Measurements from ENCODE around the gene GSG1L.
A peak's percentile ranks its signal among the peaks of the same experiment; 100 is the strongest.

GSG1L gene

GRCh38 chr16:27976990-27977389 is 86.5 kb downstream of the GSG1L start:
- Histone ChIP-seq H3K4me3 (no peak overlapping the region), H3K9ac (no peak overlapping the region)

GRCh38 chr16:27974896-27975540 is 88.5 kb downstream of the GSG1L start:
- no peaks in the 10 kb centered on the region for H3K36me3 ChIP-seq
- no peak for TF ChIP-seq Cebpa-rat (IDR thresholded peaks at IDR 0.05)
- no peaks in the 10 kb centered on the region for H3K4me1 ChIP-seq
- no peaks in the 10 kb centered on the region for H3K27me3 ChIP-seq
- no peak overlapping the region for H3K4me2 ChIP-seq
- H3K27ac ChIP-seq = no peak overlapping the region
- H3K4me3 ChIP-seq = no peak overlapping the region
- peaks cover 0 to 18% (median 11%) of the 10 kb centered on the region in 11 experiments; a peak in 14 of 22 replicates for H3K9me3 ChIP-seq (replicated peaks in 1 of 11)
- H3K9ac ChIP-seq = no peak overlapping the region
- H4K20me1 ChIP-seq = no peaks in the 10 kb centered on the region

More at GRCh38 chr16:27976990-27977389, 86.5 kb downstream of the GSG1L start:
- TF ChIP-seq Cebpa-rat (IDR thresholded peaks at IDR 0.05) = no peak
- Histone ChIP-seq H3K27me3 (no peaks in the 10 kb centered on the region), H3K4me1 (no peaks in the 10 kb centered on the region), H4K20me1 (no peaks in the 10 kb centered on the region), H3K27ac (no peak overlapping the region), H3K36me3 (no peaks in the 10 kb centered on the region), H3K4me2 (no peak overlapping the region), H3K9me3 (replicated peaks in 1 of 11) (peaks cover 0 to under 1% (median 0%) of the 10 kb centered on the region in 11 experiments; a peak in 1 of 22 replicates)

GRCh38 chr16:27973678-27974077 is 89.8 kb downstream of the GSG1L start:
- TF ChIP-seq Cebpa-rat (IDR thresholded peaks at IDR 0.05) = no peak
- H3K4me2 ChIP-seq = no peak overlapping the region
- H3K4me3 ChIP-seq = no peak overlapping the region

GRCh38 chr16:27972500-27972899 is 91.0 kb downstream of the GSG1L start:
- H3K27ac ChIP-seq = no peak overlapping the region
- no peak overlapping the region for H3K9ac ChIP-seq
- H3K4me3 ChIP-seq = no peak overlapping the region
- no peaks in the 10 kb centered on the region for H4K20me1 ChIP-seq
- H3K4me1 ChIP-seq = no peaks in the 10 kb centered on the region
- peaks cover 0 to 21% (median 14%) of the 10 kb centered on the region in 11 experiments; a peak in 14 of 22 replicates for H3K9me3 ChIP-seq (replicated peaks in 1 of 11)
- H3K4me2 ChIP-seq = no peak overlapping the region
- no peaks in the 10 kb centered on the region for H3K27me3 ChIP-seq
- no peak for TF ChIP-seq Cebpa-rat (IDR thresholded peaks at IDR 0.05)
- H3K36me3 ChIP-seq = no peaks in the 10 kb centered on the region

More at GRCh38 chr16:27973678-27974077, 89.8 kb downstream of the GSG1L start:
- Histone ChIP-seq H3K27ac (no peak overlapping the region), H3K9ac (no peak overlapping the region), H3K27me3 (no peaks in the 10 kb centered on the region), H4K20me1 (no peaks in the 10 kb centered on the region), H3K36me3 (no peaks in the 10 kb centered on the region), H3K9me3 (replicated peaks in 1 of 11) (peaks cover 0 to 21% (median 14%) of the 10 kb centered on the region in 11 experiments; a peak in 14 of 22 replicates), H3K4me1 (no peaks in the 10 kb centered on the region)

- peak in 2 of 11 experiments; percentile 52 to 72; a peak in 3 of 22 replicates for TF ChIP-seq Cebpa-rat (IDR thresholded peaks at IDR 0.05)
- Histone ChIP-seq H3K4me2 (peak overlapping the region in 1 of 11 experiments; percentile 25; a peak in 1 of 22 replicates), H3K36me3 (no peaks in the 10 kb centered on the region), H3K27me3 (no peaks in the 10 kb centered on the region), H3K27ac (no peak overlapping the region), H4K20me1 (no peaks in the 10 kb centered on the region), H3K4me3 (no peak overlapping the region), H3K9me3 (replicated peaks in 1 of 11) (peaks cover 0 to 21% (median 14%) of the 10 kb centered on the region in 11 experiments; a peak in 14 of 22 replicates), H3K9ac (no peak overlapping the region), H3K4me1 (no peaks in the 10 kb centered on the region)
Observed at GRCh38 chr16:27969574-27969973, 93.9 kb downstream of the GSG1L start.

- Histone ChIP-seq H3K4me1 (no peaks in the 10 kb centered on the region), H3K36me3 (no peaks in the 10 kb centered on the region), H3K9me3 (replicated peaks in 1 of 11) (peaks cover 0 to 21% (median 14%) of the 10 kb centered on the region in 11 experiments; a peak in 14 of 22 replicates), H3K4me2 (no peak overlapping the region), H3K4me3 (no peak overlapping the region), H4K20me1 (no peaks in the 10 kb centered on the region), H3K9ac (no peak overlapping the region), H3K27me3 (no peaks in the 10 kb centered on the region), H3K27ac (no peak overlapping the region)
- TF ChIP-seq Cebpa-rat (IDR thresholded peaks at IDR 0.05) = no peak
Observed at GRCh38 chr16:27967169-27967568, 96.3 kb downstream of the GSG1L start.

- H3K9me3 ChIP-seq (replicated peaks in 1 of 11) = peaks cover 0 to 20% (median 13%) of the 10 kb centered on the region in 11 experiments; a peak in 14 of 22 replicates
- no peak for TF ChIP-seq Cebpa-rat (IDR thresholded peaks at IDR 0.05)
Observed at GRCh38 chr16:27966756-27967155, 96.8 kb downstream of the GSG1L start.

GRCh38 chr16:27965801-27966200 is 97.7 kb downstream of the GSG1L start:
- no peak overlapping the region for H3K9ac ChIP-seq
- H3K27ac ChIP-seq = no peak overlapping the region
- no peak for TF ChIP-seq Cebpa-rat (IDR thresholded peaks at IDR 0.05)
- H3K9me3 ChIP-seq (replicated peaks in 1 of 11) = peaks cover 0 to 13% (median 8%) of the 10 kb centered on the region in 11 experiments; a peak in 12 of 22 replicates
- no peaks in the 10 kb centered on the region for H4K20me1 ChIP-seq
- no peak overlapping the region for H3K4me3 ChIP-seq
- H3K36me3 ChIP-seq = no peaks in the 10 kb centered on the region
- no peaks in the 10 kb centered on the region for H3K27me3 ChIP-seq
- H3K4me2 ChIP-seq = no peak overlapping the region
- H3K4me1 ChIP-seq = no peaks in the 10 kb centered on the region

More at GRCh38 chr16:27966756-27967155, 96.8 kb downstream of the GSG1L start:
- Histone ChIP-seq H4K20me1 (no peaks in the 10 kb centered on the region), H3K4me2 (no peak overlapping the region), H3K9ac (no peak overlapping the region), H3K4me1 (no peaks in the 10 kb centered on the region), H3K27me3 (no peaks in the 10 kb centered on the region), H3K36me3 (no peaks in the 10 kb centered on the region), H3K27ac (no peak overlapping the region), H3K4me3 (no peak overlapping the region)

GRCh38 chr16:27963471-27963965 is 100.0 kb downstream of the GSG1L start:
- no peak overlapping the region for H3K4me3 ChIP-seq
- H3K4me2 ChIP-seq = no peak overlapping the region

More at GRCh38 chr16:27963471-27963965, 100.0 kb downstream of the GSG1L start:
- Histone ChIP-seq H3K27me3 (no peaks in the 10 kb centered on the region), H3K36me3 (no peaks in the 10 kb centered on the region), H4K20me1 (no peaks in the 10 kb centered on the region), H3K9ac (no peak overlapping the region), H3K4me1 (peaks cover 0 to 8% (median 5%) of the 10 kb centered on the region in 10 experiments; a peak in 10 of 20 replicates), H3K9me3 (replicated peaks in 1 of 11) (peaks cover 0 to 8% (median 0%) of the 10 kb centered on the region in 11 experiments; a peak in 1 of 22 replicates), H3K27ac (no peak overlapping the region)
- no peak for TF ChIP-seq Cebpa-rat (IDR thresholded peaks at IDR 0.05)

All from BLaER1 treated with 17β-estradiol and CSF1 and Interleukin-3, amounts not matched to agents 10 nM and 100 nM (cell line).